HG03095 (cell line): ENCODE measurements around the gene ATP6V1A.

Experiments
- ATAC-seq: cut with Tn5 transposase; IDR thresholded peaks from one replicate; pipeline ENCODE4 v1.9.1; 2021; ENCODE audit warnings: moderate library complexity; ENCODE audit not compliant: unreplicated experiment

The ATP6V1A gene

DNA sequence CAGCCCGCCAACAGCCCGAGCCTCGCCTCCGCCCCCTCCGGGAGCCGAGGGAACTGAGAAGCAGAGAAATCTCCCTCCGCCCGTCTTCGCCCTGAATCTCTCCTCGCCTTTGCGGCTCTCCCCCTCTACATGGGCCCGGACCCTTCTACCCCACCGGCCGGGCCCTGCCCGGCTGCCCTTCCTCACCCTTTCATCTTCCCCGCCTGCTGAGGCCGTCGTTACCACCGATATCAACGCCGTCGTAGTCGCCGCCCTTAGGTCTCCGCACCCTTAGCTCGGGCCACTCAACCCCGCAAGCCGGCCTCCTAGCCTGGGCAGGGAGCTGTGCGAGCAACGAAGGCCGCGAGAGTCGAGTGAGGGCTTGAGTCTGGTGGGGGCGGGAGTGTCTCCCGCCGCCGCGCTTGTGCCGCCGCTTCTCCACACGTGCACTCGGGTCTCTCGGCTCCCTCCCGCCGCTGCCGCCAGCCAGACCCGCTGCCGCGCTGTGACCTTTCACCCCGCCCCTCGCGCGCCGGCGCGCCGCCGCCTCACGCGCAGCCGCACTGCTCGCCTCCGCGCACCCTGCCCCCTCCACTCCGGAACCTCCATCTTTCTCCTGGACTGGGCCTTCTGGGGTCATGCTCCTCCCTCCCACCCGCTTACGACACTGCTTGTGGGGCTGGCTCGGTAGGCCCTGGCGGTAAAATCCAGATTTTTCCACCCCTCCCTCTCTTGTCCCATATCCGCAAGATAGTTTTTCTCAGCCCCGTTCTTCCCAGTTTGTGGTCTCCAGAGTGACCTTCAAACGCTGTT lies 883 bp upstream of the ATP6V1A start, which contains the start of gene NAA50:
Gene NAA50 (minus strand): TSS at position 494 of the 792 bp plus-strand sequence. CDS start 300 bp downstream, at position 194.
- ATAC-seq = peak; percentile 43

GRCh38 chr3:113747283-113748046 lies 630 bp downstream of the ATP6V1A start:
- no peak for ATAC-seq

- no peak for ATAC-seq
Observed at GRCh38 chr3:113751141-113751540, 4.3 kb downstream of the ATP6V1A start.

DNA sequence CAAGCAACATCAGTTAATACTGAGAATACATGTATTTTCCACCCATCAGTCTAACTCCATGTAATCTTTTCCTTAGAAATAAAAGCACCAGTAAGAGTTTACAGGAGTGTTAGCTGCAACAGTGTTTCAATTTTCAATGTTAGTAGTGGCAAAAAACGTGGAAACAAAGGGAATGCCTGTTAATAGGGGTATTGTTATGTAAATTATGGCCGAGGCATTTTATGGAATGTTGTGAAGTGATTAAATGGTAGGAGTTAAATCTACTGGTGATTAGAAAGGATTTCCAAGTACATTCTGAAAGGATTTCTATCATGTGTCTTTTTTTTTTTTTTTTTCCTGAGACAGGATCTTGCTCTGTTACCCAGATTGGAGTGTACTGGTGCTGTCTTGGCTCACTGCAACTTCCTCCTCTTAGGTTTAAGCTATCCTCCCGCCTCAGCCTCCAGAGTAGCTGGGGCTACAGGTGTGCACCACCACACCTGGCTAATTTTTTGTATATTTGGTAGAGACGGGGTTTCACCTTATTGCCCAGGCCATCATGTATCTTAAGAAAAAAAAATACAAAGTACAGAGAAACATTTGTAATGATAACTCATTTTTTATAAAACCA lies 6.6 kb downstream of the ATP6V1A start:
- no peak for ATAC-seq

- no peak for ATAC-seq
Observed at GRCh38 chr3:113754494-113755159, 7.8 kb downstream of the ATP6V1A start.

DNA sequence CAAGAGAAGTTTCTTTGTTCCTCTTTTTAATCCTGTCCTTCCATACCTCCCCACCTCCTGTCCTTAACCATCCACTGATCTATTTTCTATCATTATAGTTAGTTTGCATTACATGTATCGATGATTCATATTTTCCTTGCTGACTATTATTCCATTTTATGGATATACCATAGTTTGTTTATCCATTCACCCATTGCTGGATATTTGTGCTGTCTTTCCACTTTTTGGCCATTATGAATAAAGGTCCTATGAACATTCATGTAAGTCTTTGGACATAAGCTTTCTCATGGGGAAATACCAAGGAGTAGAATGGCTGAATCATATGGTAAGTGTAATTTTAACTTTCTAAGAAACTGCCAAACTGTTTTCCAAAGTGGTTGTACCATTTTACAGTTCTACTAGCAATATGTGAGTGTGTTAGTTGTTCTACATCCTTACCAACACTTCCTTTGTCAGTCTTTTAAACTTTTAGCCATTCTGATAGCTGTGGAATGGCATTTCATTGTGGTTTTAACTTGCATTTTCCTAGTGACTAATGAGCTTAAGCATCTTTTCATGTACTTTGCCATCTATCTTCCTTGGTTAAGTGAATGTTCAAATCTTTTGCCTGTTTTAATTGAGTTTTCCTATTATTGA lies 11.7 kb downstream of the ATP6V1A start:
- ATAC-seq = no peak

DNA sequence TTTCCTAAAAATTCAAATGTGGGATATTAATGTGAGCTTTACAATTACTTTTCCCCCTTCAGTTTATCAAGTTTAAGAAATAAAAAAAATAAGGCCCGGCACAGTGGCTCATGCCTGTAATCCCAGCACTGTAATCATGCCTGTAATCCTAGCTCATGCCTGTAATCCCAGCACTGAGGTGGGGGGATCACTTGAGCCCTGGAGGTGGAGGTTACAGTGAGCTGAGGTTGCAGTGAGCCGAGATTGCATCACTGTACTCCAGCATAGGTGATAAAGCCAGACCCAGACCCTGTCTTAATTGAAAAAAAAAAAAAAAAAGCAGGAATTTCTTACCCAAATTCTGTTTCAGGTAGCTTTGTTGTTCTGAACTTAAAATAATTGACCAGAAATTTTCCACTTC lies 17.9 kb downstream of the ATP6V1A start:
- no peak for ATAC-seq

DNA sequence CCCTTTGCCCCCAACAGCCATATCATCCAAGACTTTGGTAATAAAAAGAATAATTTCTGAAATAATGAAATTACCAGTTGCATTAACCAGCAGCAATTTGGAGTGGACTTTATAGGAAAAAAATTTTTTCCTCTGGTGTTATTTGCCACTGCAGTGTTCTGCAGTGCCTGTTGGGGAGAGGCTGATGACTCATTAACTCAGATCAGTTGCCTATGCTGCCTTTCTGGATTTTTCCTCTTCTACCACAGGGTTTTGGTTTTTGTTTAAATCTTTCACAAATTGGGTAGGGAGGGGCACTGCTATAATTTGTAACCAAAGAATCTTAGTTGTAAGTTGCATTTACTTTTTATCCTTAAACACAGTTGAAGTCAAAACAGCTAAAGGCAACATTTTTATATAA lies 22.7 kb downstream of the ATP6V1A start:
- no peak for ATAC-seq

- ATAC-seq = no peak
Observed at GRCh38 chr3:113771993-113772392, 25.2 kb downstream of the ATP6V1A start.

DNA sequence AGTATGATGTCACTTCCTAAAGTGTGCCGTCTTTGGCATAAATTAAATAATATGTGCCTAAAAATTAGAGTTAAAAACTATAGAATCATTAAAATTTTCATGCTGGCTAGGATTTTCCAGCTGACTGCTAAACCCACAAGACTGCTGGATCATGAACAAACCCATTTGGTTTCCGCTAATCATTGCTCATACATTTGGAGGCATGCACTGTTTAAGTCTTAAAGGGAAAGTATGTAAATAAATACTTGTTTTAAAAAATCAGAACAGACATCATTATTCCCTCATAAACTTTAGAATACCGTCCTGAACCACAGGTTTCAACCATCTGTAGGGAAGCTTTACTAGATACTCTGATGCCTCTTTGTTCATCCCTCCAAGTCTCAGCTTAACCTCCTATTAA lies 26.5 kb downstream of the ATP6V1A start:
- no peak for ATAC-seq

GRCh38 chr3:113775516-113775915 lies 28.7 kb downstream of the ATP6V1A start:
- no peak for ATAC-seq

GRCh38 chr3:113776564-113776963 lies 29.7 kb downstream of the ATP6V1A start:
- no peak for ATAC-seq

GRCh38 chr3:113783463-113783862 lies 36.6 kb downstream of the ATP6V1A start:
- ATAC-seq = peak; percentile 61

- ATAC-seq = no peak
Observed at GRCh38 chr3:113783980-113784379, 37.1 kb downstream of the ATP6V1A start.

DNA sequence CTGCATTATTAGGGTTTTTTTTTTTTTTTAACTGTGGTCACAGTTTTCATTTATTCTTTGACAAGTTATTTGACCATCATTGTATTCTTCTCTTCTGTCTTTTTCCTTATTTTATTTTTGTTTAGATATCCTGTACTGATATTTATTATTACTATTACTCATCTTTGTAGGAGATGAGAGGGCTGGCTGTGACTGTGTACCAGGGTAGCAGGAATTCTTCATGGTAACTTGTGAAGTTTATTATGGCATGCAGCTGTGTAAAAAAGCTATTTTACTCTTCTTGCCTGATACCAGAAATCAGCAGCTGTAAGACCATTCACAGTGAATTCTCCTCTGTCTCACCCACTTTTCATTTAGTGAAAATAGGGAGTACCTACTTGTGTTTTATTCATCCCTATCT lies 44.5 kb downstream of the ATP6V1A start:
- ATAC-seq = no peak

- ATAC-seq = no peak
Observed at GRCh38 chr3:113794526-113794925, 47.7 kb downstream of the ATP6V1A start.

GRCh38 chr3:113795693-113796092 lies 48.9 kb downstream of the ATP6V1A start:
- no peak for ATAC-seq

DNA sequence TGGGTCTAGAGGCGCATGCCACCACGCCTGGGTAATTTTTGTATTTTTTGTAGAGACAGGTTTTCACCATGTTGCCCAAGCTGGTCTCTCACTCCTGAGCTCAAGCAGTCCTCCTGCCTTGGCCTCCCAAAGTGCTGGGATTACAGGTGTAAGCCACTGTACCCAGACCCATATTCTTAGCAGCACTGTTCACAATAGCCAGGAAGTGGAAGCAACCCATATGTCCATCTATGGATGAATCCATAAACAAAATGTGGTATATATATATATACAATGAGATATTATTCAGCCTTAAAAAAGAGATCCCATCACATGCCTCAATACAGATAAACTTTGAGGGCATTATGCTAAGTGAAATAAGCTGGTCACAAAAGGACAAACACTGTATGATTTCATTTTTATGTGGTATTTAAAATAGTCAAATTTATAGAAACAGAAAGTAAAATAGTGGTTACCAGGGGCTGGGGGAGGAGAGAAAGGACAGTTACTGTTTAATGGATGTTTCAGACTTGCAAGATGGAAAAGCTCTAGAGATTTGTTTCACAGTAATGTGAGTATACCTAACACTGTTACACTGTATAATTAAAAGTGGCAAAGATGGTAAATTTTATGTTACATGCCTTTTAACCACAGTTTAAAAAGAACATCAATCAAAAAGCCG lies 56.1 kb downstream of the ATP6V1A start:
- ATAC-seq = peak; percentile 67

DNA sequence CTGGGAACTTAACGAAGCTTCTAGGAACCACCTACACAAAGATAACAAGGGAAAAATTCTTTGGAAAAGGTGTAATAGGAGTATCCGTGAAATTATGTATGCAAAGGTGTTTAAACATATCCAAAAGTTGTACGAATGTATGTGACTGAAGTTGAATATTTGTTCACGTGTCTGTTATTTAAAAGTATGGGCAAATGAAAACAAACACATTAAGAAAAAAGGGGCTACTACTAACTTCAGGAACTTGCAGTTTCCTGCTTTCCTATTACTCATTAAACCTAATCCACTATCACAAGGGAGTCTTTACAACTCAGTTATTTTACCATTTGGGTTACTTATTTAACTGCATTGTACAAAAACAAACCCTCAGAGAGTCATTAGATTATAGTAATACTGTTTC lies 57.8 kb downstream of the ATP6V1A start:
- no peak for ATAC-seq

DNA sequence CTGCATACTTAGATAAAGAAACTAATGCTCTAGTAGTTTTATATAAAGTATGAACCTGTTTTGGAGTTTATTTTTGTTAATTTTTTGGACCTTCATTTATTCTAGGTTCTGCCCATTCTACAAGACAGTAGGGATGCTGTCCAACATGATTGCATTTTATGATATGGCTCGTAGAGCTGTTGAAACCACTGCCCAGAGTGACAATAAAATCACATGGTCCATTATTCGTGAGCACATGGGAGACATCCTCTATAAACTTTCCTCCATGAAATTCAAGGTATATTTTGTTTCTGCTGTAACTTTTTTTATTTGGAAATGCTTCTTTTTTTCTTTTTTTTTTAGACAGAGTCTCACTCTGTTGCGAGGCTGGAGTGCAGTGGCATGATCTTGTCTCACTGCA lies 58.4 kb downstream of the ATP6V1A start:
- no peak for ATAC-seq
